ENCODE measurements around the gene SASH1. TPM values are rescaled to one million over a fixed set of nuclear protein-coding genes. Genes with fewer than 3 reads are reported as not detected.

The SASH1 gene
- total and polyA plus RNA-seq, 9 donors, result 8.6 to 35.2 (median 18.2) TPM

- WGBS, 3 donors, result 93 to 98% (median 96%) methylated on average over 2 of the region's 2 CpGs
- Histone ChIP-seq H3K27ac (no peak overlapping the region), H3K4me3 (no peak overlapping the region), H3K36me3 (no peaks in the 10 kb centered on the region), H3K9me3 (no peaks in the 10 kb centered on the region), H3K27me3 (no peaks in the 10 kb centered on the region), H3K4me1 (ENCODE audit: insufficient read depth) (no peaks in the 10 kb centered on the region)
- intact Hi-C loops (cut with DNase I), result no loop called here
- no peak for DNase-seq
- TF ChIP-seq EP300 (IDR thresholded peaks at IDR 0.05), result no peak
- TF ChIP-seq CTCF (IDR thresholded peaks at IDR 0.05), result no peak
- TF ChIP-seq POLR2A (IDR thresholded peaks at IDR 0.05), result no peak
Observed at GRCh38 chr6:148307405-148307804, 35.2 kb upstream of the SASH1 start.

GRCh38 chr6:148309301-148309700, 33.3 kb upstream of the SASH1 start:
- intact Hi-C loops (cut with DNase I), result no loop called here
- DNase-seq, result no peak
- H3K4me1 ChIP-seq (ENCODE audit: insufficient read depth), result no peaks in the 10 kb centered on the region
- H3K9me3 ChIP-seq, result no peaks in the 10 kb centered on the region
- H3K27me3 ChIP-seq, result no peaks in the 10 kb centered on the region
- TF ChIP-seq EP300 (IDR thresholded peaks at IDR 0.05), result no peak
- TF ChIP-seq CTCF (IDR thresholded peaks at IDR 0.05), result no peak
- no peak for TF ChIP-seq POLR2A (IDR thresholded peaks at IDR 0.05)
- no peak overlapping the region for H3K4me3 ChIP-seq
- no peaks in the 10 kb centered on the region for H3K36me3 ChIP-seq
- no peak overlapping the region for H3K27ac ChIP-seq

- 60 to 72% (median 67%) methylated on average over 3 of the region's 3 CpGs for whole genome bisulfite sequencing, 3 donors
- Histone ChIP-seq H3K9me3 (no peaks in the 10 kb centered on the region), H3K27ac (no peak overlapping the region), H3K36me3 (no peaks in the 10 kb centered on the region), H3K27me3 (no peaks in the 10 kb centered on the region), H3K4me1 (ENCODE audit: insufficient read depth) (no peaks in the 10 kb centered on the region), H3K4me3 (no peak overlapping the region)
- intact Hi-C loops (cut with DNase I), result no loop called here
- TF ChIP-seq CTCF (IDR thresholded peaks at IDR 0.05) (no peak), POLR2A (IDR thresholded peaks at IDR 0.05) (no peak), EP300 (IDR thresholded peaks at IDR 0.05) (no peak)
- no peak for DNase-seq
Observed at GRCh38 chr6:148311966-148312669, 30.5 kb upstream of the SASH1 start.

GRCh38 chr6:148313488-148313887, 29.1 kb upstream of the SASH1 start:
- intact Hi-C loops (cut with DNase I), result no loop called here

More at GRCh38 chr6:148313488-148313887, 29.1 kb upstream of the SASH1 start:
- no peak for TF ChIP-seq POLR2A (IDR thresholded peaks at IDR 0.05)
- no peak for TF ChIP-seq EP300 (IDR thresholded peaks at IDR 0.05)
- TF ChIP-seq CTCF (IDR thresholded peaks at IDR 0.05), result no peak
- Histone ChIP-seq H3K36me3 (no peaks in the 10 kb centered on the region), H3K27ac (no peak overlapping the region), H3K9me3 (no peaks in the 10 kb centered on the region), H3K27me3 (no peaks in the 10 kb centered on the region), H3K4me3 (no peak overlapping the region), H3K4me1 (ENCODE audit: insufficient read depth) (no peaks in the 10 kb centered on the region)
- 81 to 86% (median 83%) methylated on average over 8 of the region's 8 CpGs for WGBS, 3 donors
- no peak for DNase-seq

Measured in ovary (tissue), 9 donors.